Transverse colon (tissue), 4 donors: ENCODE data around the gene RGSL1. TPM values are rescaled to one million over a fixed set of nuclear protein-coding genes. Genes with fewer than 3 reads are reported as not detected.

Experiments used
- DNase-seq: peaks from one replicate; pipeline ENCODE4 v3.0.0-alpha.2; 2019
- H3K27ac ChIP-seq, 4 donors: fragments of 200-600 bp; sonication (generic); 2 replicates each; pipeline ENCODE4 v1.5.1; 2016 to 2018; ENCODE audit warnings: inconsistent platforms in 4 of 4
- H3K27me3 ChIP-seq: fragments of 200-600 bp; sonication (generic); 2 replicates; pipeline ENCODE4 v1.5.1; 2017; ENCODE audit warnings: inconsistent platforms
- H3K36me3 ChIP-seq, 4 donors: fragments of 200-600 bp; sonication (generic); 2 replicates each; pipeline ENCODE4 v1.5.1; 2017 to 2019; ENCODE audit warnings: inconsistent platforms in 4 of 4
- H3K4me1 ChIP-seq, 4 donors: fragments of 200-600 bp; sonication (generic); 2 replicates each; pipeline ENCODE4 v1.5.1; 2017 to 2020; ENCODE audit warnings: inconsistent platforms in 4 of 4
- H3K4me3 ChIP-seq, 4 donors: fragments of 200-600 bp; sonication (generic); 1 replicate in 1 of 4; 2 replicates in 3 of 4; pipeline versions ENCODE4 v1.5.1 to v1.6.1; 2017 to 2019; ENCODE audit warnings: inconsistent platforms in 4 of 4
- H3K9me3 ChIP-seq, 2 donors: fragments of 200-600 bp; sonication (generic); 2 replicates each; pipeline ENCODE4 v1.5.1; 2017 to 2019; ENCODE audit warnings: inconsistent platforms in 2 of 2
- EP300 ChIP-seq: sonication (generic); formaldehyde crosslinking; IDR thresholded peaks from one replicate; pipeline ENCODE4 v1.6.1; 2017; ENCODE audit warnings: antibody characterized with exemption, low read depth
- POLR2A ChIP-seq: fragments of 450-650 bp; IDR thresholded peaks from one replicate; pipeline ENCODE4 v1.6.1; 2016; ENCODE audit warnings: antibody characterized with exemption, mild to moderate bottlenecking, moderate library complexity
- POLR2AphosphoS5 ChIP-seq, 3 donors: sonication (generic); formaldehyde crosslinking; IDR thresholded peaks; one replicate each; pipeline ENCODE4 v1.6.1; 2016; ENCODE audit warnings: antibody characterized with exemption in 3 of 3
- WGBS, 2 donors: methylation state at CpG; one replicate each; pipeline ENCODE4 v1.1.5; 2018; ENCODE audit warnings: low coverage in 1 of 2; 5-methylcytosine and 5-hydroxymethylcytosine counted together
- in situ Hi-C, 4 donors: fragments of 200-750 bp; cut with MboI; loops; one replicate each; pipeline versions ENCODE4 v1.15.0 to v1.15.1; 2017; ENCODE audit warnings: low sequenced_read_pairs in 3 of 4, low pct_ligation_motif_present in 1 of 4, low pct_unique_long_range_greater_than_20kb in 1 of 4
- intact Hi-C: fragments of 100-400 bp; cut with DNase I; formaldehyde crosslinking; loops from one replicate; pipeline ENCODE4 v1.15.1; 2023; ENCODE audit warnings: low total_unique reads
- total RNA-seq, 4 donors: library from RNA; depleted of rRNA; stranded (reverse); fragments of >200 nt; gene quantifications; one replicate each; pipeline ENCODE4 v1.1.0, GENCODE V29; 2016
- TF ChIP-seq, protein P1 (sequence below), 5 experiments: fragments of 200-600 bp in 3 of 5; fragments of 450-650 bp in 2 of 5; sonication (generic) in 3 of 5; IDR thresholded peaks; 1 replicate in 2 of 5; 2 replicates in 3 of 5; pipeline ENCODE4 v1.5.1; 2016 to 2017; ENCODE audit warnings: antibody characterized with exemption in 5 of 5, inconsistent platforms in 3 of 5, mild to moderate bottlenecking in 2 of 5, moderate library complexity in 1 of 5

The RGSL1 gene
- total RNA-seq, 4 donors from 2014 or later, result not detected

DNA sequence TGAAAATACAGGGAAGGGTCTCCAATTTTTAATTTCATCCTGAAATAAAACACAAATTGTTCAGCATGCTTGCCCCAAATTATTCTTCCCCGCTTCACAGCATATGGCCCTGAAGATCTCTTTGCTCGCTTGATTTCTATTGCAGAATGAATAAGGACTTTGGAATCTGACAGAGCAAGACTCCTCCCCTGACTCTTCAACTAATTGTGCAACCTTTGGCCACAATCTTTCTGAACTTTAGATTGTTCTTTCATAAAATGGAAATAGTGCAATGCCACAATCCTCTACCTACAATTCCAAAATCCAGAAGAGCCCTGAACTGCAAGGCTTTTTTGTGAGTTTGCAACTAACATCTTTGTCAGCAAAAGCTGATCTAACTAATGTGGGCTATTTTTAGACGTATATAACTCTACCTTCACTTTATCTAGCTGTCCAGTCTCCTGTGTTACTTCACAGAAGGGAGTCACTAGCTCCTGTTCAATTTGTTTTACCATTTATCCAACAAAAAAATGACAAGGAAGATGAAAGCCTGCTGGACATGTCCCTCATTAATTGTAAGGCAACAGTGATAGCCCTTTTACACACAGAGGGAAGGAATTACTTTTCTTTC lies 125.7 kb downstream of the RGSL1 start:
- no peak overlapping the region for H3K4me3 ChIP-seq
- no peak for DNase-seq
- TF ChIP-seq POLR2AphosphoS5 (IDR thresholded peaks at IDR 0.05), result no peak
- no peak for TF ChIP-seq POLR2A
- no peak for TF ChIP-seq EP300
- in situ Hi-C loops, result loop anchor here in 3 of 4 donors (25.0 kb wide), 1 partner anchor 488 kb away; no protein-coding TSS in a partner anchor
- WGBS, 2 donors, result 70 to 80% methylated on average over 3 of the region's 3 CpGs
- peaks cover 0 to 43% (median 13%) of the 10 kb centered on the region in 4 donors for H3K36me3 ChIP-seq
- H3K9me3 ChIP-seq, result no peaks in the 10 kb centered on the region
- intact Hi-C loops, result no loop called here
- H3K27ac ChIP-seq, result no peak overlapping the region
- H3K4me1 ChIP-seq, result peaks cover 0 to 4% (median 0%) of the 10 kb centered on the region in 4 donors
- H3K27me3 ChIP-seq, result no peaks in the 10 kb centered on the region

DNA sequence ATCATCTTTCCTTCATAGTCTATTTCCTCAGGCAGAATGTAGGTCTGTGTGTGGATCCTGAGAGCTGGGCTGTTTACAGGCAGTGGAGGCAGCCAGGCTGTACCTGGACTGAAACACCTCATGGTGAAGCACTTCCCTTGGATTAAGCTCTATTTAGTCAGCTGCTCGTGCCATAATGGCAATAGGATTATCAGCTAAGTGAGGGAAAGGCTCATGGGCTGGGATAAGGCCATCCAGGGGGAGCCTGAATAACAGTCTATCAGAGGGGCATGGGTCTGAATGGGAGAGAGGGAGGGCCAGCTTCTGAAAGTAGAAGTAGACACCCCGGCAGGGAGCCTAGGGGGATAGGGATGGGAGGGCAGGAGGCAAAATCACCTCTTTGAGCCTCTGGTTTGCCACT lies 130.8 kb downstream of the RGSL1 start:
- in situ Hi-C loops, result loop anchor here (10.0 to 25.0 kb wide), 2 partner anchors 486 to 493 kb away; no protein-coding TSS in a partner anchor
- H3K27ac ChIP-seq, result no peak overlapping the region
- H3K27me3 ChIP-seq, result no peaks in the 10 kb centered on the region
- H3K9me3 ChIP-seq, result no peaks in the 10 kb centered on the region
- 92 to 100% methylated on average over 2 of the region's 2 CpGs for WGBS, 2 donors
- intact Hi-C loops, result no loop called here
- H3K4me3 ChIP-seq, result no peak overlapping the region
- peaks cover 0 to 44% (median 13%) of the 10 kb centered on the region in 4 donors for H3K36me3 ChIP-seq
- no peak for DNase-seq
- peaks cover 4 to 23% (median 7%) of the 10 kb centered on the region in 4 donors for H3K4me1 ChIP-seq
- no peak for TF ChIP-seq POLR2AphosphoS5 (IDR thresholded peaks at IDR 0.05)
- TF ChIP-seq POLR2A, result no peak
- no peak for TF ChIP-seq EP300
- TF ChIP-seq, protein P1, sequence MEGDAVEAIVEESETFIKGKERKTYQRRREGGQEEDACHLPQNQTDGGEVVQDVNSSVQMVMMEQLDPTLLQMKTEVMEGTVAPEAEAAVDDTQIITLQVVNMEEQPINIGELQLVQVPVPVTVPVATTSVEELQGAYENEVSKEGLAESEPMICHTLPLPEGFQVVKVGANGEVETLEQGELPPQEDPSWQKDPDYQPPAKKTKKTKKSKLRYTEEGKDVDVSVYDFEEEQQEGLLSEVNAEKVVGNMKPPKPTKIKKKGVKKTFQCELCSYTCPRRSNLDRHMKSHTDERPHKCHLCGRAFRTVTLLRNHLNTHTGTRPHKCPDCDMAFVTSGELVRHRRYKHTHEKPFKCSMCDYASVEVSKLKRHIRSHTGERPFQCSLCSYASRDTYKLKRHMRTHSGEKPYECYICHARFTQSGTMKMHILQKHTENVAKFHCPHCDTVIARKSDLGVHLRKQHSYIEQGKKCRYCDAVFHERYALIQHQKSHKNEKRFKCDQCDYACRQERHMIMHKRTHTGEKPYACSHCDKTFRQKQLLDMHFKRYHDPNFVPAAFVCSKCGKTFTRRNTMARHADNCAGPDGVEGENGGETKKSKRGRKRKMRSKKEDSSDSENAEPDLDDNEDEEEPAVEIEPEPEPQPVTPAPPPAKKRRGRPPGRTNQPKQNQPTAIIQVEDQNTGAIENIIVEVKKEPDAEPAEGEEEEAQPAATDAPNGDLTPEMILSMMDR (IDR thresholded peaks at IDR 0.05), result no peak

GRCh38 chr1:182584746-182585145 lies 134.8 kb downstream of the RGSL1 start:
- 94 to 96% methylated on average over 4 of the region's 4 CpGs for WGBS, 2 donors
- Histone ChIP-seq H3K4me3 (no peak overlapping the region), H3K36me3 (peaks cover 0 to 29% (median 9%) of the 10 kb centered on the region in 4 donors), H3K27me3 (no peaks in the 10 kb centered on the region), H3K4me1 (peaks cover 9 to 38% (median 19%) of the 10 kb centered on the region in 4 donors), H3K27ac (no peak overlapping the region), H3K9me3 (no peaks in the 10 kb centered on the region)
- DNase-seq, result no peak
- no peak for TF ChIP-seq POLR2AphosphoS5 (IDR thresholded peaks at IDR 0.05)
- TF ChIP-seq EP300, result no peak
- in situ Hi-C loops (loop anchor here (10.0 to 25.0 kb wide), 2 partner anchors 490 to 497 kb away; no protein-coding TSS in a partner anchor), intact Hi-C loops (no loop called here)

- Histone ChIP-seq H3K36me3 (peaks cover 0 to 15% (median 3%) of the 10 kb centered on the region in 4 donors), H3K4me3 (no peak overlapping the region), H3K27me3 (no peaks in the 10 kb centered on the region), H3K9me3 (no peaks in the 10 kb centered on the region), H3K4me1 (peaks cover 9 to 38% (median 19%) of the 10 kb centered on the region in 4 donors), H3K27ac (no peak overlapping the region)
- in situ Hi-C loops (loop anchor here (10.0 to 25.0 kb wide), 2 partner anchors 492 to 499 kb away; no protein-coding TSS in a partner anchor), intact Hi-C loops (no loop called here)
- DNase-seq, result no peak
- WGBS, 2 donors, result 96 to 97% methylated on average over 3 to 11 of the region's 11 CpGs
- no peak for TF ChIP-seq POLR2AphosphoS5 (IDR thresholded peaks at IDR 0.05)
- TF ChIP-seq EP300, result no peak
- TF ChIP-seq POLR2A, result no peak
- TF ChIP-seq, protein P1 (IDR thresholded peaks at IDR 0.05), result no peak
These were observed 136.4 kb downstream of the RGSL1 start for GRCh38 chr1:182586380-182586779.

DNA sequence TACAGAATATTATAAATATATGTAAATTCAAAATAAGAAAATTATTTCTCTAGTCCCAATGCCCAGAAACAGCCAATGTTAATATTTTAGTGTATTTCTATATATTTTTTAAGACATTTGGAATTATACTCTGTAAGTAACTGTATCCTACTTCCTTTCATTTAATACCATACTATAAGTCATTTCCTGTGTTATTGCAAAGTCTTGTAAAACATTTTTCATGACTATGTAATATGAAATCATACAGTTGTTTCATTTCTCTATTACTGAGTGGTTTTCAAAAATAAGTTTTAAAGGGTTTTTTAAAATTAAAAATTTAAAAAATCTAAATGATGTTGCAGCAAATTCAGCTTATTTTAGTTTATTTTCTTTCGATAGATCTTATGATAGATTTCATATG lies 137.1 kb downstream of the RGSL1 start:
- 0% methylated on average over 1 of the region's 1 CpG for WGBS, 2 donors
- Histone ChIP-seq H3K27me3 (no peaks in the 10 kb centered on the region), H3K4me3 (no peak overlapping the region), H3K9me3 (no peaks in the 10 kb centered on the region), H3K27ac (no peak overlapping the region), H3K36me3 (peaks cover 0 to 8% (median under 1%) of the 10 kb centered on the region in 4 donors), H3K4me1 (peaks cover 9 to 38% (median 19%) of the 10 kb centered on the region in 4 donors)
- TF ChIP-seq POLR2AphosphoS5 (IDR thresholded peaks at IDR 0.05) (no peak), EP300 (no peak), POLR2A (no peak)
- TF ChIP-seq, protein P1 (IDR thresholded peaks at IDR 0.05), result no peak
- intact Hi-C loops (no loop called here), in situ Hi-C loops (loop anchor here (10.0 to 25.0 kb wide), 2 partner anchors 492 to 500 kb away; no protein-coding TSS in a partner anchor)
- no peak for DNase-seq
